Astrocyte (in vitro differentiated cells and primary cell): ENCODE data around the gene CAPG.

ENCODE experiments used
- EZH2 ChIP-seq: IDR thresholded peaks from 2 replicates; pipeline ENCODE4 v1.6.1; 2012; ENCODE audit warnings: mild to moderate bottlenecking, low read length, inconsistent platforms; ENCODE audit not compliant: insufficient read depth
- TF ChIP-seq, protein P1 (sequence below): IDR thresholded peaks from 2 replicates; pipeline ENCODE4 v1.5.1; 2011; ENCODE audit warnings: low read depth, mild to moderate bottlenecking, inconsistent platforms, low read length, moderate library complexity; ENCODE audit not compliant: insufficient read depth

- TF ChIP-seq, protein P1, sequence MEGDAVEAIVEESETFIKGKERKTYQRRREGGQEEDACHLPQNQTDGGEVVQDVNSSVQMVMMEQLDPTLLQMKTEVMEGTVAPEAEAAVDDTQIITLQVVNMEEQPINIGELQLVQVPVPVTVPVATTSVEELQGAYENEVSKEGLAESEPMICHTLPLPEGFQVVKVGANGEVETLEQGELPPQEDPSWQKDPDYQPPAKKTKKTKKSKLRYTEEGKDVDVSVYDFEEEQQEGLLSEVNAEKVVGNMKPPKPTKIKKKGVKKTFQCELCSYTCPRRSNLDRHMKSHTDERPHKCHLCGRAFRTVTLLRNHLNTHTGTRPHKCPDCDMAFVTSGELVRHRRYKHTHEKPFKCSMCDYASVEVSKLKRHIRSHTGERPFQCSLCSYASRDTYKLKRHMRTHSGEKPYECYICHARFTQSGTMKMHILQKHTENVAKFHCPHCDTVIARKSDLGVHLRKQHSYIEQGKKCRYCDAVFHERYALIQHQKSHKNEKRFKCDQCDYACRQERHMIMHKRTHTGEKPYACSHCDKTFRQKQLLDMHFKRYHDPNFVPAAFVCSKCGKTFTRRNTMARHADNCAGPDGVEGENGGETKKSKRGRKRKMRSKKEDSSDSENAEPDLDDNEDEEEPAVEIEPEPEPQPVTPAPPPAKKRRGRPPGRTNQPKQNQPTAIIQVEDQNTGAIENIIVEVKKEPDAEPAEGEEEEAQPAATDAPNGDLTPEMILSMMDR: no peak
- no peak for TF ChIP-seq EZH2
These were observed 30.6 kb upstream of the CAPG start for GRCh38 chr2:85440729-85441128.
